ENCODE measurements around the gene RHOF. TPM values are rescaled to one million over a fixed set of nuclear protein-coding genes. Genes with fewer than 3 reads are reported as not detected.
A peak's percentile ranks its signal among the peaks of the same experiment; 100 is the strongest.

RHOF gene
- total and polyA plus RNA-seq, 2 of the 13 experiments (the other 11 are each of a cell fraction or from before 2014, with no cell fraction given): 14.6 to 32.2 TPM

DNA sequence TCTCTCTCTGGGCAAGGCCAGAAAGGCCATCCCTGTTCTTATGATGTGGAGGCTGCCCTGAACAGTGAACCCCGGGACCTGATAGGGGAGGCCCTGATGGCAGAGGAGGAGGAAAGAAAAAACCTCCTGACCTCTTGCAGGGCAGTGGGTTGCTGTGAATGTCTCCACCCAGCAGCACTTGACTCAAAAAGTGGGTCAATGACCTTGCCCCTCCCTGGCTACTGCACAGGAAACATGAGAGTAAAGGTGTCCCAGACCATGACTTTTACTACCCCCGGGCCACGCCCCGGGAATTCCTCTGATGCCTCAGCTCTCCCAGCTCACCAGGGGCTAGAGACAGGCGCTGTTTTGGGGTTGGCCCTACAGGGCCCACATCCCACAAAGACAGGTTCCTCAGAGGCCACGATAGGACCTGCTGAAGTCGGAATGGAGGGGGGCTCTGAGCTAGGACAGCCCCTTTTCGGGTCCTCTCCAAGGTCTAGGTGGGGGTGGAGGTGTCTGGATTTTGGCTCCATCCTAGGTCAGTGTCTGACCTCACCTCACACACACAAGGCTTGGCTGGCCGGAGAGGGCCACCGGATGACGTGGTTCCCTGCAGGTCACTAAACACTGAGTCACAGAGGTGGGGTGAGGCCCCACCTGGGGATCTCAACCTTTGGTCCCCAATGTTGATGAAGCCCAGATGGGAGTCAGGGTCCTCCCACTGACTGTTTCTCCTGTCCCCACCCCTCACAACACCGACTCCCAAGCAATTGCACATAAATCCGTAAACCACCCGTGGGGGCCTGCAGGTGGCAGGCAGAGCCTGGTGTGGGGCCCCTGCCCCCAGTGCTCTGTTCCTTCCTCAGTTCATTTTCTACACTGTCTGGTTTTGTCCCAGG lies 1.6 kb downstream of the RHOF start (continued):
- no peak for TF ChIP-seq IKZF5 (CRISPR knock-in tag; IDR thresholded peaks at IDR 0.05)
- TF ChIP-seq KMT2B (CRISPR knock-in tag; IDR thresholded peaks at IDR 0.05): no peak
- no peak for TF ChIP-seq ARNT (IDR thresholded peaks at IDR 0.05)
- TF ChIP-seq ZNF562 (CRISPR knock-in tag; IDR thresholded peaks at IDR 0.05; ENCODE audit: borderline replicate concordance): no peak
- TF ChIP-seq ZFP36 (IDR thresholded peaks at IDR 0.05; ENCODE audit: borderline replicate concordance, low read depth, low read length, partially characterized antibody): no peak
- no peak for TF ChIP-seq TP53 (CRISPR knock-in tag; conservative IDR thresholded peaks at IDR 0.05)
- no peak for TF ChIP-seq TBL1XR1 (IDR thresholded peaks at IDR 0.05; ENCODE audit: borderline replicate concordance, low read length, partially characterized antibody)
- TF ChIP-seq ZNF629 (CRISPR knock-in tag; conservative IDR thresholded peaks at IDR 0.05): no peak
- TF ChIP-seq NFATC3 (CRISPR knock-in tag; IDR thresholded peaks at IDR 0.05): no peak
- TF ChIP-seq ZBTB8A (CRISPR knock-in tag; IDR thresholded peaks at IDR 0.05; ENCODE audit: borderline replicate concordance, low read depth): no peak
- no peak for TF ChIP-seq ZNF567 (CRISPR knock-in tag; IDR thresholded peaks at IDR 0.05; ENCODE audit: borderline replicate concordance)
- no peak for TF ChIP-seq ISX (CRISPR knock-in tag; conservative IDR thresholded peaks at IDR 0.05)
- no peak; the same call in 1 of the 2 replicates for TF ChIP-seq HOXD1 (CRISPR knock-in tag; IDR thresholded peaks at IDR 0.05)
- TF ChIP-seq MAX (IDR thresholded peaks at IDR 0.05): no peak
- no peak; the same call in 1 of the 2 replicates for TF ChIP-seq YEATS2 (CRISPR knock-in tag; IDR thresholded peaks at IDR 0.05; ENCODE audit: borderline replicate concordance)
- TF ChIP-seq ZBTB26 (CRISPR knock-in tag; IDR thresholded peaks at IDR 0.05; ENCODE audit: borderline replicate concordance): no peak
- no peak for TF ChIP-seq GABPB1 (CRISPR knock-in tag; IDR thresholded peaks at IDR 0.05)
- peak; percentile 49 for TF ChIP-seq MED1 (CRISPR knock-in tag; IDR thresholded peaks at IDR 0.05)
- TF ChIP-seq, protein P1, sequence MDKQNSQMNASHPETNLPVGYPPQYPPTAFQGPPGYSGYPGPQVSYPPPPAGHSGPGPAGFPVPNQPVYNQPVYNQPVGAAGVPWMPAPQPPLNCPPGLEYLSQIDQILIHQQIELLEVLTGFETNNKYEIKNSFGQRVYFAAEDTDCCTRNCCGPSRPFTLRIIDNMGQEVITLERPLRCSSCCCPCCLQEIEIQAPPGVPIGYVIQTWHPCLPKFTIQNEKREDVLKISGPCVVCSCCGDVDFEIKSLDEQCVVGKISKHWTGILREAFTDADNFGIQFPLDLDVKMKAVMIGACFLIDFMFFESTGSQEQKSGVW (CRISPR knock-in tag; IDR thresholded peaks at IDR 0.05; ENCODE audit: borderline replicate concordance): no peak
- TF ChIP-seq USF2 (IDR thresholded peaks at IDR 0.05; ENCODE audit: low read depth, low read length): no peak
- TF ChIP-seq USF2 (CRISPR knock-in tag; IDR thresholded peaks at IDR 0.05; ENCODE audit: borderline replicate concordance): no peak
- no peak for TF ChIP-seq ZNF326 (CRISPR knock-in tag; IDR thresholded peaks at IDR 0.05; ENCODE audit: borderline replicate concordance)

All from HepG2 (cell line).